Measurements from ENCODE around the gene TTC13. TPM values are rescaled to one million over a fixed set of nuclear protein-coding genes. Genes with fewer than 3 reads are reported as not detected.

Gene TTC13
- total and polyA plus RNA-seq, 2 of the 13 experiments (the other 11 are each of a cell fraction or from before 2014, with no cell fraction given), result 5.8 to 15.9 TPM

DNA sequence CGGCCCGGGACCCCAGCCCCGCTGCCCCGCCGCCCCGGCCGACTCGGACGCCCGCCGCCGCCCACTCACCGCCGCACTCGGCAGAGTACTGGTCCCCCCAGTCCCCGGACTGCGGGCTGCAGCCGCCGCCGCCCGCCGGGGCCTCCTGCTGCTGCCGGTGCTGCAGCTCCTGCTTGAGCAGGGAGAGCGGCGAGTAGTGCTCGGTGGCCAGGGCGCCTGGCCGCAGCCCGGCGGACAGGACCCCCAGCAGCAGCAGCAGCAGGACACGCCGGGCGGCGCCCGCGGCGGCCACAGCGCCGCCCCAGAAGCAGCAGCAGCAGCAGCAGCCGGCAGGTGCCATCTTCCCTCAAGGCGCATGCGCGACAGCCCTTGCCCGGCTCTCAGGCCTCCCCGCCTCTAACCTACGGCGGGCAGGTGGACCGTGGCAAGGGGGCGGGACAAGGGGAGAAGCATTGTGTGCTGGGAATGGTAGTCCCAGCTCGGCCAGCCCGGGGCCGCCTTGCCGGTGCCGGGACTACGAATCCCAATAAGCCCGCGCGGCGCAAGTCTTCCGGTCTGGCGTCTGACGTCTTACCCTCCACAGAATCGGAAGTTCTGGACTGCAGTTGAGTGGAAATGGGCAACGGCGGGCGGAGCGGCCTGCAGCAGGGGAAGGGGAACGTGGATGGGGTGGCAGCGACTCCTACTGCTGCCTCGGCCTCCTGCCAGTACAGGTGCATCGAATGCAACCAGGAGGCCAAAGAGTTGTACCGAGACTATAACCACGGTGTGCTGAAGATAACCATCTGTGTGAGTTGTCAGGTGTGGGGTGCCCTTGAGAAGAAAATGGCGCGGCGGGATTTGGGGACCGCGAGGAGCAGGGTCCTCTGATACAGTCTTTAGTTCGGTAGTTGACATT lies at the start of gene TTC13, which contains the start of gene ARV1 (continued):
- TF ChIP-seq ZFP36 (IDR thresholded peaks at IDR 0.05; ENCODE audit: borderline replicate concordance, low read depth, low read length, partially characterized antibody) (no peak), ZNF431 (CRISPR knock-in tag; IDR thresholded peaks at IDR 0.05; ENCODE audit: borderline replicate concordance, low read depth) (peak; percentile 33; the same call in 1 of the 2 replicates), ZNF792 (CRISPR knock-in tag; IDR thresholded peaks at IDR 0.05) (peak; percentile 85; the same call in 1 of the 2 replicates), NR2F1 (CRISPR knock-in tag; IDR thresholded peaks at IDR 0.05) (no peak), DMAP1 (CRISPR knock-in tag; IDR thresholded peaks at IDR 0.05) (peak; percentile 79; the same call in 1 of the 2 replicates), ZFX (CRISPR knock-in tag; IDR thresholded peaks at IDR 0.05; ENCODE audit: low read depth) (peak; percentile 94), KLF6 (CRISPR knock-in tag; IDR thresholded peaks at IDR 0.05) (peak; percentile 82), ZNF124 (CRISPR knock-in tag; IDR thresholded peaks at IDR 0.05) (peak; percentile 79; the same call in 1 of the 2 replicates), ZNF20 (CRISPR knock-in tag; IDR thresholded peaks at IDR 0.05) (0 out of 2 replicates have a peak, but pooled peaks have one; percentile 32), ZBTB7B (CRISPR knock-in tag; IDR thresholded peaks at IDR 0.05) (no peak), ZNF766 (CRISPR knock-in tag; IDR thresholded peaks at IDR 0.05; ENCODE audit: borderline replicate concordance) (peak; percentile 50; the same call in 1 of the 2 replicates), KAT8 (CRISPR knock-in tag; IDR thresholded peaks at IDR 0.05) (peak; percentile 97), ZBTB8A (CRISPR knock-in tag; IDR thresholded peaks at IDR 0.05; ENCODE audit: borderline replicate concordance, low read depth) (no peak), ZNF615 (CRISPR knock-in tag; IDR thresholded peaks at IDR 0.05; ENCODE audit: borderline replicate concordance) (no peak), ZNF557 (CRISPR knock-in tag; IDR thresholded peaks at IDR 0.05) (no peak), ZNF572 (CRISPR knock-in tag; IDR thresholded peaks at IDR 0.05) (no peak), ZNF639 (CRISPR knock-in tag; conservative IDR thresholded peaks at IDR 0.05) (0 out of 2 replicates have a peak, but pooled peaks have one; percentile 32), ETV5 (CRISPR knock-in tag; IDR thresholded peaks at IDR 0.05; ENCODE audit: borderline replicate concordance) (peak; percentile 90)
- TF ChIP-seq, protein P1, sequence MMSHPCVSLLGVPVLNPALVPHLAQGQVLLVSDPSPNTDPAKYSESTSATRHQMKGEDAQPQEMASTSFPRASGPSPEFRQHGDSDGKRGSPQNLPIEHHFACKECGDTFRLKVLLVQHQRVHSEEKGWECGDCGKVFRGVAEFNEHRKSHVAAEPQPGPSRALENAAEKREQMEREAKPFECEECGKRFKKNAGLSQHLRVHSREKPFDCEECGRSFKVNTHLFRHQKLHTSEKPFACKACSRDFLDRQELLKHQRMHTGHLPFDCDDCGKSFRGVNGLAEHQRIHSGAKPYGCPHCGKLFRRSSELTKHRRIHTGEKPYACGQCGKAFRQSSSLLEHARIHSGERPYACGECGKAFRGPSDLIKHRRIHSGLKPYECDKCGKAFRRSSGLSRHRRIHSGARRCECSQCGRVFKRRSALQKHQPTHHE (CRISPR knock-in tag; IDR thresholded peaks at IDR 0.05; ENCODE audit: borderline replicate concordance), result peak; percentile 92
- TF ChIP-seq, protein P2, sequence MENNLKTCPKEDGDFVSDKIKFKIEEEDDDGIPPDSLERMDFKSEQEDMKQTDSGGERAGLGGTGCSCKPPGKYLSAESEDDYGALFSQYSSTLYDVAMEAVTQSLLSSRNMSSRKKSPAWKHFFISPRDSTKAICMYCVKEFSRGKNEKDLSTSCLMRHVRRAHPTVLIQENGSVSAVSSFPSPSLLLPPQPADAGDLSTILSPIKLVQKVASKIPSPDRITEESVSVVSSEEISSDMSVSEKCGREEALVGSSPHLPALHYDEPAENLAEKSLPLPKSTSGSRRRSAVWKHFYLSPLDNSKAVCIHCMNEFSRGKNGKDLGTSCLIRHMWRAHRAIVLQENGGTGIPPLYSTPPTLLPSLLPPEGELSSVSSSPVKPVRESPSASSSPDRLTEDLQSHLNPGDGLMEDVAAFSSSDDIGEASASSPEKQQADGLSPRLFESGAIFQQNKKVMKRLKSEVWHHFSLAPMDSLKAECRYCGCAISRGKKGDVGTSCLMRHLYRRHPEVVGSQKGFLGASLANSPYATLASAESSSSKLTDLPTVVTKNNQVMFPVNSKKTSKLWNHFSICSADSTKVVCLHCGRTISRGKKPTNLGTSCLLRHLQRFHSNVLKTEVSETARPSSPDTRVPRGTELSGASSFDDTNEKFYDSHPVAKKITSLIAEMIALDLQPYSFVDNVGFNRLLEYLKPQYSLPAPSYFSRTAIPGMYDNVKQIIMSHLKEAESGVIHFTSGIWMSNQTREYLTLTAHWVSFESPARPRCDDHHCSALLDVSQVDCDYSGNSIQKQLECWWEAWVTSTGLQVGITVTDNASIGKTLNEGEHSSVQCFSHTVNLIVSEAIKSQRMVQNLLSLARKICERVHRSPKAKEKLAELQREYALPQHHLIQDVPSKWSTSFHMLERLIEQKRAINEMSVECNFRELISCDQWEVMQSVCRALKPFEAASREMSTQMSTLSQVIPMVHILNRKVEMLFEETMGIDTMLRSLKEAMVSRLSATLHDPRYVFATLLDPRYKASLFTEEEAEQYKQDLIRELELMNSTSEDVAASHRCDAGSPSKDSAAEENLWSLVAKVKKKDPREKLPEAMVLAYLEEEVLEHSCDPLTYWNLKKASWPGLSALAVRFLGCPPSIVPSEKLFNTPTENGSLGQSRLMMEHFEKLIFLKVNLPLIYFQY (CRISPR knock-in tag; IDR thresholded peaks at IDR 0.05; ENCODE audit: borderline replicate concordance), result peak; percentile 24; the same call in 1 of the 2 replicates
- TF ChIP-seq, protein P3, sequence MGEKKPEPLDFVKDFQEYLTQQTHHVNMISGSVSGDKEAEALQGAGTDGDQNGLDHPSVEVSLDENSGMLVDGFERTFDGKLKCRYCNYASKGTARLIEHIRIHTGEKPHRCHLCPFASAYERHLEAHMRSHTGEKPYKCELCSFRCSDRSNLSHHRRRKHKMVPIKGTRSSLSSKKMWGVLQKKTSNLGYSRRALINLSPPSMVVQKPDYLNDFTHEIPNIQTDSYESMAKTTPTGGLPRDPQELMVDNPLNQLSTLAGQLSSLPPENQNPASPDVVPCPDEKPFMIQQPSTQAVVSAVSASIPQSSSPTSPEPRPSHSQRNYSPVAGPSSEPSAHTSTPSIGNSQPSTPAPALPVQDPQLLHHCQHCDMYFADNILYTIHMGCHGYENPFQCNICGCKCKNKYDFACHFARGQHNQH (CRISPR knock-in tag; IDR thresholded peaks at IDR 0.05), result peak; percentile 82
